ENCODE results near the gene HYAL1.
"Not testable (repeated sequence)": the region's sequence is repeated elsewhere in the genome, so short reads cannot be mapped to it uniquely, and the experiment has no call there.

The HYAL1 gene

GRCh38 chr3:50294089-50294488 is 9.3 kb downstream of the HYAL1 start:
- no peak for DNase-seq (ENCODE audit: low read depth in 2 of 2)

DNA sequence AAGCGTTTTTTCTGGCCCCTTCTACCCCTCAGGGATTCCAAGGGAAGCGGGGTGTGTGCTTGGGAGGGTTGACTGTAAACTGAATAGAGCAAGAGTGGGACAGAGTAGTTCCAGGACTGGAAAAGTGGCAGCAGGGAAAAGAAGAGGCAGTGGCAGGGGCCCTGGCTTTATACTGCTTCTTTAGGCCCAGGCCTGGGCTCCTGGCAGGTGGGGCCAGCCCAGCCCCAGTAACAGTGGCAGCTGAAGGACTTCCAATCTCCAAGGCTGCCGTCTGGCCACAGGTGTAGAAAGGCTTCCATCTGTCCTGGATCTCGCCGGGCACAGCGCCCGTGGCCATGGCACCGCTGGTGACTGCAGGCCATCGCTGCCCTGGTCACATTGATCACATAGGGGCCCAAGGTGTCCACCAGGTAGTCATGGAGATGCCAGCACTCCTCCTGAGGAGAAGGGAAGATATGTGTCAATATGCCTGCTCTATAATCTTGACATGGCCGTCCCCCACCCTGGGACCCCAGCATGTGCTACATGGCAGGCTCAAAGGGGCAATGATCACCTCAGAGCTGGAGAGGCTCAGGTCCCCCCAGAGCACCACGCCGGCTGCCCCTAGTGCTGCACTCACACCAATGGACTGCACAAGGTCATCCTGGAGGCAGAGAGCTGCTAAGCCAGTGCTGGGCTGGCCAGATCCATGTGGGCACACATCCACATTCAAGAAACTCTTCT is 10.1 kb downstream of the HYAL1 start:
- no peak for DNase-seq (ENCODE audit: low read depth in 2 of 2)

GRCh38 chr3:50292159-50293078 is 11.0 kb downstream of the HYAL1 start, which contains the start of gene IFRD2:
Gene IFRD2 (minus strand): TSS chr3:50292429. CDS start chr3:50292274, 155 bp downstream.
- peak; percentile 77 to 85 for DNase-seq (ENCODE audit: low read depth in 2 of 2)

GRCh38 chr3:50290161-50290641 is 13.2 kb downstream of the HYAL1 start:
- no peak for DNase-seq (ENCODE audit: low read depth in 2 of 2)

- DNase-seq (ENCODE audit: low read depth in 2 of 2): no peak
Measured at GRCh38 chr3:50289130-50289529, 14.2 kb downstream of the HYAL1 start.

DNA sequence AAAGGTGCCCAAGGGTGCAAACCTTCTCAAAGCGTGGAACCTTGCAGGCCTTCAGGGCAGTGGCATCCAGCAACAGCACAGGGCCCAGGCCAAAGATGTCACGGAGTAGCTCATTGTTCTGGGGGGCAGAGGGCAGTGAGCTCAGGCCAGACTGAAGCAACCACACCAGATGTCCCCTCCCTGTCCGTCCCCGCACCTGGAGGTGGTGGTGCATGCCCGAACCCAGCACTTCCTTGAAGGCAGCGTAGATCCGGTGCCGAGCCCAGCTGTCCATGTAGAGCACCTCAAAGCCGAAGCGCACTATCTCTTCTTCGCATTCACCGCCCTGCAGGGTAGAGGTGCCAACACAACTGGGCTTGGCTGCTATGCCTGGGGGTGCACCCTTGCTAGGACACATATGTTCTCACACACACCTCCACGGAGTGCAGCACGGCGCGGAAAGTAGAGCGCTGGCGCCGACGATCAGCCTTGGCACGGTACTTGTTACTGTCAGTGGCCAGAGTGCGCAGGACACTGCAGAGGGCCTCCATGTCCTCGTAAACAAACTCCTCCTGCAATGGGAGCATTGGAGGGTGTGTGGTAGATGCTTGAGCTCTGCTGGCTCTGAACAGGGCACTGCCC is 14.9 kb downstream of the HYAL1 start:
- no peak for DNase-seq (ENCODE audit: low read depth in 2 of 2)

DNA sequence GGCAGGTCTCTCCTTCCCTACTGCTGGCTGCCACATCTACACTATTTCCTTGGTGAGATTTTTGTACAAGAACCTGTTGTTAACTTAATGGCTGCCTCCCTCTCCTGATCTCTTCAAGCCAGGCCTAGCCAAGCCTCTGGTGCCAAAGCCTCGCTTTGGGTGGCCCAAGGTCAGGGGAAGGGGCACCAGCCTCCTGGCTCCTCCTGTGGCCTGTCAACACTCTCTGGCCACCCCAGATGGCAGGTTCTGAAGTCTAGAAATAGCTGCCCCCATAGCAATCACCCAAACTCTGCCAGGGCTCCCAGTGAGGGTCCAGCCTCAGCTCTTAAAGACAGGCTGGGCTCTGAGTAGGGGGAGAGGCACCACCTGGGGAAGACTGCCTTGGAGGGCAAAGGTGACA is 16.1 kb downstream of the HYAL1 start:
- DNase-seq (ENCODE audit: low read depth in 2 of 2): no peak

DNA sequence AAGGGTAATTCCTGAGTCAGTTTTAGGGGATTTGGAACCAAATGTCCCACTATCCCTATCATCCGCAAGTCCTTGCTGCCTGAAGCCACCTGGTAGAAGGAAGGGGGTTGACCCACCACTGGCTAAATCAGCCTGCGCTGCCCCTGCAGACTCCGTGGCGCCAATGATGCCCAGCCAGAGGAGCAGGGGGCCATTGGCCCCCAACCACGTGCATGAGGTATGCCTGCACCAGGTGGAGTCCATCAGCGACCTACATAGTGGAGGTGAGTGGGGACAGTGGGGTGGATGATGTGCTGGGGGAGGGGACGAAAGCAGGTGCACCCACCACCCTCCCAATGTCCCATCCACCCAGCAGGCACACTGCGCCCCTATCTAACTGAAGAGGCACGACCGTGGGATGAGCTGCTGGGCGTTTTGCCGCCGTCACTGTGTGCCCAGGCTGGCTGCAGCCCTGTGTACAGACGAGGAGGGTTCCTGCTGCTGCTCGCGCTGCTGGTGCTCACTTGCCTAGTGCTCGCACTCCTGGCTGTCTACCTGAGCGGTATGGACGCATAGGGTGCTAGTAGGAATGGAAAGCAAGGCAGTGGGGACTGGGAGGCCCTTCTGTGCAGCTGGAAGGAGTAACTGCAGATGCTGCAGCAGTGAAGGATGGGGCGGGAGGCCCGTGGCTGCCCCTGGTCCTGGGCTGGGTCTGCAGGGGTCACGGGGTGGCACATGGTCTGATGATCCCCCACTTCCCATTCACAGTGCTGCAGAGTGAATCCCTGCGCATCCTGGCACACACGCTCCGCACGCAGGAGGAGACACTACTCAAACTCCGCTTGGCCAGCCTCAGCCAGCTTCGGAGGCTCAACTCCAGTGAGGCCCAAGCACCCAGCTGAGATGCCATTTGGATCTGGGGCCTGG is 16.8 kb downstream of the HYAL1 start:
- DNase-seq (ENCODE audit: low read depth in 2 of 2): no peak

- not testable (repeated sequence) for DNase-seq (ENCODE audit: low read depth in 2 of 2)
Measured at GRCh38 chr3:50284121-50284520, 19.3 kb downstream of the HYAL1 start.

GRCh38 chr3:50279255-50280016 is 23.9 kb downstream of the HYAL1 start:
- DNase-seq (ENCODE audit: low read depth in 2 of 2): no peak

DNA sequence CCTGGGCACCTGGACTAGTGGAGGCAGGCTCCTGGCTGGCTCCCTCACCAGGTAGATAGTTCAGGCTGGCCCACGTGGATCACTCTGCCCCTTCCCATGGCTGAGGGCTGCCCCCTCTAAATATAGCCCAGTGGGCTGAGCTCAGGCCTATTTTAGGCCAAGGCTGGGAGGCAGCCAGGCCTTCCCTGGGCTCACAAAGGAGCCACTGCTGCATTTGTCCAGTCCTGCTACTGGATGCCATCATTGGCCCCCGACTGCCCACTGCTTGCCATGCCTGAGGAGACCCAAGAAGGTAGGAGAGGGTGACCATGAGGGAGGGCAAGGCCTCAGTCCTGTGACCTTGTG is 24.5 kb downstream of the HYAL1 start, which contains the start of gene LSMEM2:
Gene LSMEM2 (plus strand): TSS at position 208 of the 345 bp plus-strand sequence. CDS start 27 bp downstream, at position 235.
- no peak for DNase-seq (ENCODE audit: low read depth in 2 of 2)

DNA sequence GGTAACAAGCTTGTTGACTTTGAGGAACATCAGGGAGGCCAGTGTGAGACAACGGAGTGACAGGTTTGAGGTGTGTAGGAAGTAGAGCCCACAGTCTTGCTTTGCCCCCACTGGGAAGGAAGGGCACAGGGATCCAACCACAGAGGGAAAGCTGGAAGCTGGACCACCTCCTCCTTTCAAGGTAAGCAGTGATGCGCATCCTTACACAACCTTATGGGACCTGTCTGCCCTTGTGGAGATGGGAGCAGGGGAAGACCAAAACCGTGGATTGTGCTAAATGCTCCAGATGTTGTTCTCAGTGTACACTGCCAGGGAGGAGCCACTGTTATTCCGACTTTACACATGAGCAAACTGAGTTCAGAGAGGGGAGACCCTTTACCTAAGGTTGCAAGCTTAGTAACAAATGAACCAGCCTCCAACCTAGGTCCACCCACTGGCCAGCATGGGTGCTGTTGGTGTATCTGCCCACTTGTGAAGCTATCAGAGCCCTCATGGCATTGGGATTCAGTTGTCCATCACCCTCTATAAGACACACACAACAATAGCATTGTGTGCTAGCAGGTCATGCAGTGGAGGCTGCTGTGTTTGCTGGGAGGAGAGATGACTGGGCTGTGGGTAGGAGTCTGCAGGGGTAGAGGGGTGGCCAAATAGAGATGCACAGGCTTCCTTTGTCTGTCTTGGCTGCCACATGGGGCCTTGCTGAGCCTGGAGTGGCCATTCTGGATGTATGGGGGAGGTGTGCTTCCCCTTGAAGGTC is 25.1 kb downstream of the HYAL1 start:
- DNase-seq (ENCODE audit: low read depth in 2 of 2): no peak

- no peak for DNase-seq (ENCODE audit: low read depth in 2 of 2)
Measured at GRCh38 chr3:50276762-50277101, 26.6 kb downstream of the HYAL1 start.

- no peak for DNase-seq (ENCODE audit: low read depth in 2 of 2)
Measured at GRCh38 chr3:50275996-50276761, 27.2 kb downstream of the HYAL1 start.

GRCh38 chr3:50275141-50275995 is 28.0 kb downstream of the HYAL1 start:
- no peak for DNase-seq (ENCODE audit: low read depth in 2 of 2)

- peak; percentile 32 to 56 for DNase-seq (ENCODE audit: low read depth in 2 of 2)
Measured at GRCh38 chr3:50274371-50275104, 28.8 kb downstream of the HYAL1 start.

- no peak for DNase-seq (ENCODE audit: low read depth in 2 of 2)
Measured at GRCh38 chr3:50273689-50274065, 29.7 kb downstream of the HYAL1 start.
